Activated naive CD8-positive, alpha-beta T cell treated with anti-CD3 and anti-CD28 coated beads for 36 hours (primary cell): ENCODE results near the gene FXYD7. TPM values are rescaled to one million over a fixed set of nuclear protein-coding genes. Genes with fewer than 3 reads are reported as not detected.

Experiments
- DNase-seq: peaks from one replicate; pipeline ENCODE4 v3.0.0; 2021
- H3K27ac Mint-ChIP-seq: one replicate; pipeline ENCODE4 v1.8.0; 2022; ENCODE audit warnings: mild to moderate bottlenecking, moderate library complexity, mixed read lengths
- H3K27me3 Mint-ChIP-seq: one replicate; pipeline ENCODE4 v1.8.0; 2022; ENCODE audit warnings: mild to moderate bottlenecking, mixed read lengths
- H3K36me3 Mint-ChIP-seq: one replicate; pipeline ENCODE4 v1.8.0; 2021; ENCODE audit warnings: mild to moderate bottlenecking, mixed read lengths
- H3K4me1 Mint-ChIP-seq: one replicate; pipeline ENCODE4 v1.8.0; 2021; ENCODE audit warnings: mixed read lengths
- H3K4me3 Mint-ChIP-seq: one replicate; pipeline ENCODE4 v1.8.0; 2022; ENCODE audit warnings: mild to moderate bottlenecking, moderate library complexity, mixed read lengths
- H3K9me3 Mint-ChIP-seq: one replicate; pipeline ENCODE4 v1.8.0; 2022; ENCODE audit warnings: mixed read lengths
- total RNA-seq, 2 experiments: library from RNA; stranded (reverse); gene quantifications; one replicate each; pipeline ENCODE4 v1.2.3, GENCODE V29; 2021

Gene FXYD7
- total RNA-seq, 2 experiments from 2014 or later = 0.54 to 0.62 TPM

GRCh38 chr19:35202722-35203688 lies 60.0 kb downstream of the FXYD7 start:
- peaks cover 4% of the 10 kb centered on the region for H3K9me3 Mint-ChIP-seq
- H3K27ac Mint-ChIP-seq = peak overlapping the region; percentile 95
- H3K4me3 Mint-ChIP-seq = peak overlapping the region; percentile 32
- H3K4me1 Mint-ChIP-seq = peaks cover 62% of the 10 kb centered on the region
- DNase-seq = no peak
- no peaks in the 10 kb centered on the region for H3K27me3 Mint-ChIP-seq
- peaks cover 4% of the 10 kb centered on the region for H3K36me3 Mint-ChIP-seq

Other genes starting within 250 kb of the FXYD7 start
- 1 to 10 TPM; 4.4 to 5.6 TPM for gene ZNF30, start 216.4 kb upstream of the FXYD7 start, total RNA-seq
- gene ZNF792, start 179.0 kb upstream of the FXYD7 start, total RNA-seq = 1 to 10 TPM; 3.4 to 4.6 TPM
- 100 to 1,000 TPM; 135 to 140 TPM for gene GRAMD1A, start 142.9 kb upstream of the FXYD7 start, total RNA-seq
- gene SCN1B, start 112.8 kb upstream of the FXYD7 start, total RNA-seq = under 1 TPM; 0.45 to 0.98 TPM
- under 1 TPM in 1 of 2 experiments, not detected in 1; 0.31 TPM for gene HPN, start 101.5 kb upstream of the FXYD7 start, total RNA-seq
- gene FXYD3, start 27.4 kb upstream of the FXYD7 start, total RNA-seq = not detected
- not detected for gene LGI4, start 8.2 kb upstream of the FXYD7 start, total RNA-seq
- gene FXYD1, start 4.4 kb upstream of the FXYD7 start, total RNA-seq = 1 to 10 TPM; 1.1 TPM
- 100 to 1,000 TPM; 272 to 275 TPM for gene FXYD5, start 11.5 kb downstream of the FXYD7 start, total RNA-seq
- not detected for gene FAM187B, start 85.5 kb downstream of the FXYD7 start, total RNA-seq
- gene LSR, start 105.7 kb downstream of the FXYD7 start, total RNA-seq = 10 to 100 TPM; 40.6 to 43.9 TPM
- 100 to 1,000 TPM; 105 to 109 TPM for gene USF2, start 125.7 kb downstream of the FXYD7 start, total RNA-seq
- under 1 TPM; 0.32 to 0.37 TPM for gene HAMP, start 139.3 kb downstream of the FXYD7 start, total RNA-seq
- gene MAG, start 148.9 kb downstream of the FXYD7 start, total RNA-seq = under 1 TPM; 0.20 to 0.29 TPM
- 1 to 10 TPM; 3.0 to 3.2 TPM for gene CD22, start 185.9 kb downstream of the FXYD7 start, total RNA-seq
- under 1 TPM in 1 of 2 experiments, not detected in 1; 0.08 TPM for gene FFAR1, start 204.6 kb downstream of the FXYD7 start, total RNA-seq
- gene FFAR3, start 215.2 kb downstream of the FXYD7 start, total RNA-seq = 1 to 10 TPM; 1.2 to 1.3 TPM
- under 1 TPM in 1 of 2 experiments, not detected in 1; 0.16 TPM for gene GPR42, start 227.8 kb downstream of the FXYD7 start, total RNA-seq